ENCODE data around the gene RIT2.

Gene RIT2

DNA sequence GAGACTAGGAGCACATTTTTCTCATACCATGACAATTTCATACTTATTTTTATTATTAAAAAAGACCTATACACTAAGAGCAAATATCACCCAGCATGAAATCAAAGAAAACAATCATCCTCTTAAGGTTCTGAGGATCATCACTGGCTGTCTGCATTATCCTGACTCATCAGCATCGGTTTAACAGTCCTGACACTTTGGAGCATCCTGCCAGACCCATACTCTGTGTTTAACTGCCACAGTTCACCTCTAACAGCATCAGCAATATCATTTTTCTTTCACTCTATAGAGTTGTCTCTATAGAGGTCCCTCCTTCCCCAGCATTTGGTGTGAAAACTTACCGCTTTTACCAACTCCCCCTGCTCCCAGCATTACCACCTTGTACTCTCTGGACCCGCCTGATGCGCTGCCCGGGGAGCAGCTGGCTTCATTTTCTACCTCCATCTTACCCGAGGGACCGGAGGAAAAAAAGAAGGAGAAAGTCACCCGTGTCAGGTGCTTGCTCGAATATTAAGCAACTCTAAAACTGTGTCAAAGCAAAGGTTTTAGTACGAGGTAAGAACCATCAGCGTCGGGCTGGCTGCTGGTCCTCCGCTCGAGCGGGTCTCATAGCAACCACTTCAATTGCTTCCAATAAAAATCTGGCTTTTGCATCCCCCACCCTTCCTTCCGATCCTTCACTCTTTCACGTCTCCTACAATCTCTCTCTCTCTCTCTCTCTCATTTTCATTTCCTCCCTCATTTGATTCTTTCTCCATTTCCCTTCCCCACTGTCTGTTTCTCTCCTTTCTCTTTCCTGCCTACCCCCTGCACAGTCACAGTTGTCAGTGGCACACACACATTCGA is at the start of gene RIT2:
TSS of gene RIT2 (minus strand) at position 610 of the 846 bp plus-strand sequence.
- H3K4me2 ChIP-seq = no peak within 1 kb of the TSS
- H3K27me3 ChIP-seq = no peaks in the 10 kb centered on the region
- H3K4me1 ChIP-seq = no peaks in the 10 kb centered on the region
- no peak within 1 kb of the TSS for H3K9ac ChIP-seq
- H3K27ac ChIP-seq = no peak within 1 kb of the TSS
- no peaks in the 10 kb centered on the region for H3K36me3 ChIP-seq
- no peaks in the 10 kb centered on the region for H4K20me1 ChIP-seq
- H3K4me3 ChIP-seq = no peak within 1 kb of the TSS
- TF ChIP-seq Cebpa-rat (IDR thresholded peaks at IDR 0.05) = no peak
- H3K9me3 ChIP-seq = no peaks in the 10 kb centered on the region

- Histone ChIP-seq H4K20me1 (no peaks in the 10 kb centered on the region), H3K4me1 (no peaks in the 10 kb centered on the region), H3K9me3 (peaks cover 13% of the 10 kb centered on the region), H3K36me3 (no peaks in the 10 kb centered on the region), H3K4me3 (no peak overlapping the region), H3K27ac (no peak overlapping the region), H3K4me2 (no peak overlapping the region), H3K9ac (no peak overlapping the region), H3K27me3 (no peaks in the 10 kb centered on the region)
- no peak for TF ChIP-seq Cebpa-rat (IDR thresholded peaks at IDR 0.05)
Measured at GRCh38 chr18:43161528-43161927, 46.0 kb upstream of the RIT2 start.

DNA sequence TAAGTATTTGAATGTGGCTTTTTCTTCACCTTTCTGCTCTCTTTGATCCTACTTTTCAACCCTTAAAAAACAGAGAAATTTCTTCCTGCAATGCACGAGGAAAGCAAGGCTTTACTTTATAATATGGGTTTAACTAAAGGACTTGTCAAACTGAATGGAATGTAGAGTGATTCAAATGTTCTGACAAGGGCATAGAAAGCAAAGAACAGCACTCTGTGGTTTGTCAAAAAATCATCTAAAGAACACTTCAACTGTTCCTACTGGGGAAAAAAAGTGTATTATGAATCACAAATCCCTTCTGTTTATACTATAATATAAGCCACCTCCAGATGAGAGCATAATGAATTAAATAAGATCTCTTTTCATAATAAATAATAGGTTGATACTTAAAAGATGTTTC is 45.0 kb upstream of the RIT2 start:
- peaks cover 12% of the 10 kb centered on the region for H3K9me3 ChIP-seq
- H3K27me3 ChIP-seq = no peaks in the 10 kb centered on the region
- no peak overlapping the region for H3K9ac ChIP-seq
- no peak overlapping the region for H3K27ac ChIP-seq
- H4K20me1 ChIP-seq = no peaks in the 10 kb centered on the region
- no peaks in the 10 kb centered on the region for H3K4me1 ChIP-seq
- no peak for TF ChIP-seq Cebpa-rat (IDR thresholded peaks at IDR 0.05)
- no peak overlapping the region for H3K4me2 ChIP-seq
- no peak overlapping the region for H3K4me3 ChIP-seq
- H3K36me3 ChIP-seq = no peaks in the 10 kb centered on the region

DNA sequence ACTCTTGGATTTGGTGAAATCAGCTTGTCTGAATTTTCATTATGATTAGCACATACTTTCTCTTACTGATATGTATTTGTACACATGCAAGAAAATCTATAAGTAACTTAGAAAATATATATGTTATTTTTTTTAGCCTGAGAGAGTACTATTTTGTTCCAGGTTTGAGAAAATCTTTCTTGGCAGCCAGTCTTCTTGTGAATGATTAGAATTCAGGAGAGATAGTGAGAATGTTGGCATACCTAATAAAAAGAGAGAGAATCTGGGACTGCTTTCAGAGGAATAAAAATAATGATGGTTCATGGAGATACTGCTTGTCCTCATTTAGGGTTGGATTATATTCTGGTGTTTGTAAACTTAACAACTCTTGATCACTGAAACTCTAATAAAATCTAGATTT is 44.4 kb upstream of the RIT2 start:
- Histone ChIP-seq H3K9ac (no peak overlapping the region), H3K4me3 (no peak overlapping the region), H3K27ac (no peak overlapping the region), H3K36me3 (no peaks in the 10 kb centered on the region), H4K20me1 (no peaks in the 10 kb centered on the region), H3K9me3 (peaks cover 8% of the 10 kb centered on the region), H3K4me2 (no peak overlapping the region), H3K27me3 (no peaks in the 10 kb centered on the region), H3K4me1 (no peaks in the 10 kb centered on the region)
- no peak for TF ChIP-seq Cebpa-rat (IDR thresholded peaks at IDR 0.05)

DNA sequence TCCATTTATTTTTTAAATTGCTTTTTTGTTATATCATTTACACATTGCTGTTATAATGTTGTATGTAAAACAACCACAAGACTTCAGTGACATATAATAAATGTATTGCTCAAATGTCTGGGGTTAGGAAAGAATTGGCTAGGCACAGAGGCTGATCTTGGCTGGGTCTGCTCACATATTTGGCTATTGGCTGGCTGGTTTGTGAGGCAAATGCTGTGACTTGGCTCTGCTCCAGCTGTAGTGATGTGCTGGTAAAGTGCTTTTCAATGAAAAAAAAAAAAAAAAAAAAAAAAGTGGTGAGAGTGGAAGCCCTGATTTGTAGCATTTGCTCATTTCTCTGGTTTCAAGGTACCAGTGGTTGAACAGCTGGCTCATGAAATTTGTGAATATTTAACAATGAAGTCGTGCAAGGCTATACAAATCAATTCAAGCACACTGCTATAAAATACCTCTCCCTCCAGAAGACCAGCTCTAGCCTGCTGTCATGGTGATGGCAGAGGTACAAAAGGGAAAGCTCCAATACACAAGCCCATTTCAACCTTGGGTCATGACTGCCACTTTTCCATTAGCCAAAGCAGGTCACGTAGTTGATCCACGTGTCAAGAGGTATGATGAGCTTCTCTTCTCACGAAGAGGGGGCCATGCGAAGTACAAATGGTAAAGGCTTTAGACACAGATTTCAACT is 43.7 kb upstream of the RIT2 start:
- no peak overlapping the region for H3K4me3 ChIP-seq
- no peaks in the 10 kb centered on the region for H3K36me3 ChIP-seq
- TF ChIP-seq Cebpa-rat (IDR thresholded peaks at IDR 0.05) = no peak
- no peaks in the 10 kb centered on the region for H4K20me1 ChIP-seq
- H3K27me3 ChIP-seq = no peaks in the 10 kb centered on the region
- no peak overlapping the region for H3K9ac ChIP-seq
- no peak overlapping the region for H3K27ac ChIP-seq
- no peak overlapping the region for H3K4me2 ChIP-seq
- no peaks in the 10 kb centered on the region for H3K4me1 ChIP-seq
- H3K9me3 ChIP-seq = peaks cover 4% of the 10 kb centered on the region

- Histone ChIP-seq H3K4me1 (no peaks in the 10 kb centered on the region), H3K9ac (no peak overlapping the region), H3K27me3 (no peaks in the 10 kb centered on the region), H3K9me3 (no peaks in the 10 kb centered on the region), H3K27ac (no peak overlapping the region), H4K20me1 (no peaks in the 10 kb centered on the region), H3K4me3 (no peak overlapping the region), H3K4me2 (no peak overlapping the region), H3K36me3 (no peaks in the 10 kb centered on the region)
- no peak for TF ChIP-seq Cebpa-rat (IDR thresholded peaks at IDR 0.05)
Measured at GRCh38 chr18:43158381-43158780, 42.9 kb upstream of the RIT2 start.

GRCh38 chr18:43155842-43156241 is 40.4 kb upstream of the RIT2 start:
- no peak overlapping the region for H3K27ac ChIP-seq
- no peaks in the 10 kb centered on the region for H3K36me3 ChIP-seq
- no peak overlapping the region for H3K9ac ChIP-seq
- H4K20me1 ChIP-seq = no peaks in the 10 kb centered on the region
- H3K4me3 ChIP-seq = no peak overlapping the region
- H3K27me3 ChIP-seq = no peaks in the 10 kb centered on the region
- no peak overlapping the region for H3K4me2 ChIP-seq
- no peak for TF ChIP-seq Cebpa-rat (IDR thresholded peaks at IDR 0.05)
- no peaks in the 10 kb centered on the region for H3K9me3 ChIP-seq
- H3K4me1 ChIP-seq = no peaks in the 10 kb centered on the region

DNA sequence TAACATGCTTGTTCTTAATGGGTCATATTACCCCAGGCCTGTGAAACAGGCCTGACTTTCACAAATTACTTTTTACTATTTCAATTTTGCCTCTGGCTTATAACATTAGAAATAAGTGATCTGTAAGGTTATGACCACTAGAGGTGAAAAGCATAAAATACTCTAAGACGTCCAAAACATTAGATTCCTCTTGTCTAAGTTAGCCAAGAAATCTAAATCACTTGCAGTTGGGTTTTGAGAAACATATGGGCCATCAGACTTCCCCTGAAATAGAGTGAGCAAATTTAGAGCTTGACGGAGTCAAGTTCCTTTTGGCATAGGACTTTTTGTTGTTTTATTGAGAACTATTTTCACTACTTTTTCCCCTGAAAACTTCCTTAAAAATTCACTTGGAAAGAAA is 32.7 kb upstream of the RIT2 start:
- Histone ChIP-seq H3K4me2 (no peak overlapping the region), H3K27ac (no peak overlapping the region), H3K9ac (no peak overlapping the region), H3K4me1 (no peaks in the 10 kb centered on the region), H4K20me1 (no peaks in the 10 kb centered on the region), H3K36me3 (no peaks in the 10 kb centered on the region), H3K4me3 (no peak overlapping the region), H3K9me3 (no peaks in the 10 kb centered on the region), H3K27me3 (no peaks in the 10 kb centered on the region)
- no peak for TF ChIP-seq Cebpa-rat (IDR thresholded peaks at IDR 0.05)

DNA sequence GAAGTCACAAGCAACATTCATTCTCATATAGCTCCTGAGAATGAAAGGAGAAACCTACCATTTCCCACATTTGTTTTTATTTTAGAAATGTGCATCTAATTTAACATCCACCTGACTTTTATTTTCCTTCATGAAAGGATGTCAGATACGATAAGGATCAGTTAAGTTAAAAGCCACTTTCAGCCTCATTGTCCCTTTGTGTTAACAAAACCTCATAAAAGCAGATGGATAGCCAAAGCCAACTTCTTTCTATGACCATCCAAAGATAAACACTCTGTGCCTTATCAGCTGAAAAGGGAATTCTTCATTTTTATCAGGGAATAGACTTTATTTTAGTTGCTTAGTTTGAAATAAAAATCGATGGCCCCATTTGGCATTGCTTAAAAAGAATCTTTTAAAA is 25.7 kb upstream of the RIT2 start:
- no peaks in the 10 kb centered on the region for H4K20me1 ChIP-seq
- H3K27ac ChIP-seq = no peak overlapping the region
- H3K9me3 ChIP-seq = peaks cover 16% of the 10 kb centered on the region; the same call in 1 of the 2 replicates
- no peaks in the 10 kb centered on the region for H3K36me3 ChIP-seq
- H3K27me3 ChIP-seq = no peaks in the 10 kb centered on the region
- no peak overlapping the region for H3K4me2 ChIP-seq
- H3K9ac ChIP-seq = no peak overlapping the region
- H3K4me3 ChIP-seq = no peak overlapping the region
- no peak for TF ChIP-seq Cebpa-rat (IDR thresholded peaks at IDR 0.05)
- no peaks in the 10 kb centered on the region for H3K4me1 ChIP-seq

GRCh38 chr18:43139288-43139946 is 23.9 kb upstream of the RIT2 start:
- Histone ChIP-seq H3K4me2 (no peak overlapping the region), H4K20me1 (no peaks in the 10 kb centered on the region), H3K9me3 (peaks cover 16% of the 10 kb centered on the region; the same call in 1 of the 2 replicates), H3K36me3 (no peaks in the 10 kb centered on the region), H3K27me3 (no peaks in the 10 kb centered on the region), H3K4me1 (no peaks in the 10 kb centered on the region), H3K9ac (no peak overlapping the region), H3K27ac (no peak overlapping the region), H3K4me3 (no peak overlapping the region)
- TF ChIP-seq Cebpa-rat (IDR thresholded peaks at IDR 0.05) = no peak

Measured in BLaER1 (cell line).